ENCODE data around the gene MRPS11.

- TF ChIP-seq CTCF (IDR thresholded peaks at IDR 0.05; ENCODE audit: low read length) (no peak), EZH2phosphoT487 (IDR thresholded peaks at IDR 0.05; ENCODE audit: low read length) (no peak)
These were observed 13.3 kb upstream of the MRPS11 start for GRCh38 chr15:88454236-88454635.
